PFSK-1 (cell line): ENCODE results near the gene GMDS.

Experiments
- POLR2AphosphoS5 ChIP-seq: IDR thresholded peaks from 2 replicates; pipeline ENCODE4 v1.6.1; 2012; ENCODE audit warnings: low read depth, mild to moderate bottlenecking, control low read depth, low read length, moderate library complexity
- REST ChIP-seq, 2 experiments: IDR thresholded peaks; 2 replicates each; pipeline versions ENCODE4 v1.6.1 to v1.8.0; 2011 to 2012; ENCODE audit warnings: low read depth in 2 of 2, low read length in 2 of 2, control low read depth in 1 of 2, inconsistent platforms in 1 of 2, mild to moderate bottlenecking in 1 of 2, moderate library complexity in 1 of 2; ENCODE audit not compliant: insufficient read depth in 1 of 2
- SIN3A ChIP-seq: IDR thresholded peaks from 2 replicates; pipeline ENCODE4 v1.6.1; 2012; ENCODE audit warnings: mild to moderate bottlenecking, low read length, moderate library complexity, borderline replicate concordance; ENCODE audit not compliant: insufficient read depth
- TAF1 ChIP-seq: IDR thresholded peaks from 2 replicates; pipeline ENCODE4 v1.6.1; 2012; ENCODE audit warnings: low read length, control low read depth, borderline replicate concordance; ENCODE audit not compliant: insufficient read depth

- TF ChIP-seq POLR2AphosphoS5 (no peak), SIN3A (no peak), REST (IDR thresholded peaks at IDR 0.05; ENCODE audit: insufficient read depth in 1 of 2, low read depth in 2 of 2, low read length in 2 of 2) (no peak), TAF1 (no peak)
Measured at GRCh38 chr6:1603708-1604107, 641.7 kb downstream of the GMDS start.
